HAP-1 (cell line): Measurements from ENCODE around the gene OTOF.

Source experiments
- DNase-seq, 2 experiments: peaks; one replicate each; pipeline ENCODE4 v3.0.0-alpha.2; 2016 to 2020; ENCODE audit warnings: low spot score in 2 of 2
- H3K27me3 ChIP-seq: fragments of 250-450 bp; sonication (Bioruptor Pico); 2 replicates; pipeline ENCODE4 v1.5.1; 2020; ENCODE audit warnings: low read depth, mild to moderate bottlenecking, moderate library complexity
- H3K36me3 ChIP-seq: fragments of 250-450 bp; sonication (Bioruptor Pico); replicated peaks from 2 replicates; pipeline ENCODE4 v1.5.1; 2020; ENCODE audit warnings: mild to moderate bottlenecking
- H3K4me1 ChIP-seq: fragments of 250-450 bp; sonication (Bioruptor Pico); 2 replicates; pipeline ENCODE4 v1.5.1; 2020; ENCODE audit warnings: mild to moderate bottlenecking
- H3K4me3 ChIP-seq: fragments of 250-450 bp; sonication (Bioruptor Pico); 2 replicates; pipeline ENCODE4 v1.5.1; 2020; ENCODE audit warnings: mild to moderate bottlenecking, moderate library complexity
- H3K9me3 ChIP-seq: fragments of 250-450 bp; sonication (Bioruptor Pico); 2 replicates; pipeline ENCODE4 v1.5.1; 2020; ENCODE audit warnings: mild to moderate bottlenecking, moderate library complexity
- in situ Hi-C: fragments of 300-500 bp; cut with MboI; formaldehyde crosslinking; loops from 3 replicates; pipeline ENCODE4 v1.14.3; 2020; ENCODE audit warnings: low sequenced_read_pairs, inconsistent platforms, mixed read lengths

Gene OTOF

GRCh38 chr2:26477911-26478253 lies at the start of gene OTOF:
Gene OTOF, minus strand, starts transcription at chr2:26478124.
- no peaks in the 10 kb centered on the region for H3K9me3 ChIP-seq
- no peak for DNase-seq
- no peaks in the 10 kb centered on the region for H3K36me3 ChIP-seq
- H3K4me1 ChIP-seq = no peaks in the 10 kb centered on the region
- H3K4me3 ChIP-seq = no peak within 1 kb of the TSS
- H3K27me3 ChIP-seq = no peaks in the 10 kb centered on the region
- in situ Hi-C loops = no loop called here

- no peak overlapping the region for H3K4me3 ChIP-seq
- H3K36me3 ChIP-seq = no peaks in the 10 kb centered on the region
- no peaks in the 10 kb centered on the region for H3K4me1 ChIP-seq
- no peaks in the 10 kb centered on the region; the same call in 1 of the 2 replicates for H3K27me3 ChIP-seq
- DNase-seq = no peak
- no peaks in the 10 kb centered on the region for H3K9me3 ChIP-seq
- in situ Hi-C loops = no loop called here
These were observed 48.7 kb upstream of the OTOF start for GRCh38 chr2:26526589-26526988.

- no peaks in the 10 kb centered on the region for H3K4me1 ChIP-seq
- H3K9me3 ChIP-seq = no peaks in the 10 kb centered on the region
- no peaks in the 10 kb centered on the region for H3K36me3 ChIP-seq
- in situ Hi-C loops = no loop called here
- no peak for DNase-seq
- peaks cover 2% of the 10 kb centered on the region; the same call in 1 of the 2 replicates for H3K27me3 ChIP-seq
- no peak overlapping the region for H3K4me3 ChIP-seq
These were observed 48.2 kb upstream of the OTOF start for GRCh38 chr2:26526105-26526504.

GRCh38 chr2:26523750-26524149 lies 45.8 kb upstream of the OTOF start:
- in situ Hi-C loops = no loop called here
- H3K9me3 ChIP-seq = no peaks in the 10 kb centered on the region
- no peak for DNase-seq
- peaks cover 25% of the 10 kb centered on the region for H3K27me3 ChIP-seq
- no peak overlapping the region for H3K4me3 ChIP-seq
- H3K4me1 ChIP-seq = no peaks in the 10 kb centered on the region
- H3K36me3 ChIP-seq = no peaks in the 10 kb centered on the region

GRCh38 chr2:26522751-26523171 lies 44.8 kb upstream of the OTOF start:
- peaks cover 25% of the 10 kb centered on the region for H3K27me3 ChIP-seq

DNA sequence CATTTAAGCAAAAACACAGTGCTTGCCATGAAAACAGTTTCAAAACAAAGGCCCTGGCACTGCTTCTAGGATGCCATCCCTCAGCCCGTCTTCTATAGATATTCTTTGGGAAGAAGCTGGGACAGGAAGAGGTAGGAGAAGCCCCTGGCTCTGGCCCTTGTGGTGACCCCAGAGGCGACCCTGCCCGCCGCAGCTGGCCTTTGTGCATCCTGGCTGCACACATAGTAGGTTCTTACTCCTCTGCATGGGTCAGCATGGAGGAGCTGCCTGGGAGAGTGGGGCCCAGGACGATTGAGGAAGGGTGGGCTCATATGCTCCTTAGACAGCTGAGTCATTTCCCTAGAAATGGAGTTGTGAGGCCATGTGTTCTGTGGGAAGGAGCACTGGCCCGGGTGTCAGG lies 44.4 kb upstream of the OTOF start:
- Histone ChIP-seq H3K4me3 (no peak overlapping the region), H3K9me3 (no peaks in the 10 kb centered on the region), H3K4me1 (no peaks in the 10 kb centered on the region), H3K36me3 (no peaks in the 10 kb centered on the region), H3K27me3 (peaks cover 25% of the 10 kb centered on the region)
- no peak for DNase-seq
- in situ Hi-C loops = no loop called here

More at GRCh38 chr2:26522751-26523171, 44.8 kb upstream of the OTOF start:
- DNase-seq = no peak
- no peak overlapping the region for H3K4me3 ChIP-seq
- no peaks in the 10 kb centered on the region for H3K9me3 ChIP-seq
- no peaks in the 10 kb centered on the region for H3K36me3 ChIP-seq
- in situ Hi-C loops = no loop called here
- no peaks in the 10 kb centered on the region for H3K4me1 ChIP-seq

GRCh38 chr2:26521913-26522180 lies 43.9 kb upstream of the OTOF start:
- Histone ChIP-seq H3K27me3 (peaks cover 25% of the 10 kb centered on the region), H3K4me1 (no peaks in the 10 kb centered on the region), H3K36me3 (no peaks in the 10 kb centered on the region), H3K4me3 (no peak overlapping the region), H3K9me3 (no peaks in the 10 kb centered on the region)
- in situ Hi-C loops = no loop called here
- no peak for DNase-seq

GRCh38 chr2:26521054-26521912 lies 43.4 kb upstream of the OTOF start:
- Histone ChIP-seq H3K9me3 (no peaks in the 10 kb centered on the region), H3K4me3 (no peak overlapping the region), H3K36me3 (no peaks in the 10 kb centered on the region), H3K27me3 (peaks cover 25% of the 10 kb centered on the region), H3K4me1 (no peaks in the 10 kb centered on the region)
- peak in 1 of 2 experiments; percentile 58 for DNase-seq
- in situ Hi-C loops = no loop called here

DNA sequence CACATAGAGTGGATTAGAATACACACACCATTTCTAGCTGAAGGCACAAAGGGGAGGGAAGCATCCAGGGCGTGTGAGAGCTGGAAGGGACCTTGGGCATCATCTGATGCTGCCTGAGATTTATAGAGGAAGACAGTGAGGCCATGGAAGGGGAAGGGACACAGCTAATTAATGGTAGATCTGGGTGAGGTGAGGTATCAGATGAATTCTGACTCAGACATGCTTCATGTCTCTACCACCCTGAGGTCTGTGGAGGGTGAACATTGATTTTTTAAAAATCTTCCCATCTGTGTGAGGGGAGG lies 42.2 kb upstream of the OTOF start:
- peaks cover 25% of the 10 kb centered on the region for H3K27me3 ChIP-seq
- H3K4me3 ChIP-seq = no peak overlapping the region
- no peaks in the 10 kb centered on the region for H3K4me1 ChIP-seq
- H3K9me3 ChIP-seq = no peaks in the 10 kb centered on the region
- in situ Hi-C loops = no loop called here
- no peaks in the 10 kb centered on the region for H3K36me3 ChIP-seq
- DNase-seq = no peak

DNA sequence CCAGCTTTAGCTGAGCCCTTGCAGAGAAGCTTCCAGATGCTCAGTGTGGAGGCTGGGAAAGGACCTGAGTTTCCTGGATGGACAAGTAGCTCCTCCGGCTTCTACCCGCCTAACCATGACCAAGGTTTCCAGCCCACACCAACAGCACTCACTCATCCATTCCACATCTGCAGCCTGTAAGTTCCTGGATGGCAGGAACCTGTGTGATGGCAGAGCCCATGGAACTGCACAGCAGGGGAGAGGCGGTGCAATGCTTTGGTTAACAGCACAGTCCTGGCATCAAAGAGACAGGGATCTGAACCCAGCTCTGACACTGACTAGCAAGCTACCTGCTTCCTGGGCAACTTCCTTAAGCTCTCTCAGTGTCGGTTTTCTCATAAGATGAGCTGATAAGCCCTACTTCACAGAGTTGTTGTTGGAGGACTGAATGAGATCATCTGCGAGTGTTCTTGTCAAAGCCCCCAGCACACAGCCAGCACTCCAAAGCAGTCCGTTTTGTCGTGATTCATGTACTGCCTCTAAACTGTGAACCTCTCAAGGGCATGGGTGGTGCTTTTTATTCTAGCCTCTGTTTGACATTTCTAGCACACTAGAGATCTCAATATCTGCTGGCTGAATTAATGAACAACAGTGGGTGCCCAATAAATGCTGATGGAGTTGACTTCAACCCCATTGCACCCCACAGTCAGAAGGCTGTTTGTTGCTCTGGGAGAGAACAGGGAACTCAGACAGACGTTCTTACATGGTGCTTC lies 41.6 kb upstream of the OTOF start:
- Histone ChIP-seq H3K9me3 (no peaks in the 10 kb centered on the region), H3K4me1 (no peaks in the 10 kb centered on the region), H3K36me3 (no peaks in the 10 kb centered on the region), H3K27me3 (peaks cover 25% of the 10 kb centered on the region), H3K4me3 (no peak overlapping the region)
- in situ Hi-C loops = no loop called here
- DNase-seq = no peak

GRCh38 chr2:26516781-26517180 lies 38.9 kb upstream of the OTOF start:
- Histone ChIP-seq H3K4me3 (no peak overlapping the region), H3K36me3 (no peaks in the 10 kb centered on the region), H3K4me1 (no peaks in the 10 kb centered on the region), H3K9me3 (no peaks in the 10 kb centered on the region), H3K27me3 (peaks cover 25% of the 10 kb centered on the region)
- no peak for DNase-seq
- in situ Hi-C loops = no loop called here

DNA sequence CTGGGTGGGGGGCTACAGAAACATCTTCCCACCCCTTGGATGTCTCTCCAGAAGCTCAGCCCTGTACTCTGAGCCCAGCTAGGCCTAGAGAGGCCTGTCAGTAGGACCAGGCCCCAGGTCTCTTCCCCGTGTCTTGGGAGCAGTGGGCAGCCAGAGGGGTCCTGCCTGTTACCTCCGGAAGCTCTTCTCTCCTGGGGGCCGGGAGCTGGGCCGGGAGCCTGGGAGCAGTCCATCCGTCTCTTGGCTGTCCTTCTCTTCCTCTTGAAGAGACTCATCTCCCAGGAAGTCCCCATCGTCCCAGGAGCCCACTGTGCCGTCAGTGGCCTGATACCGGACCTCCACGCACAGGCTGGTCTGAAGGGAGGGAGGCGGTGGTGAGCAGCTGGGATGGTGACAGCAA lies 38.3 kb upstream of the OTOF start:
- no peaks in the 10 kb centered on the region for H3K36me3 ChIP-seq
- peaks cover 24% of the 10 kb centered on the region for H3K27me3 ChIP-seq
- no peaks in the 10 kb centered on the region for H3K9me3 ChIP-seq
- H3K4me3 ChIP-seq = no peak overlapping the region
- in situ Hi-C loops = no loop called here
- no peaks in the 10 kb centered on the region for H3K4me1 ChIP-seq
- DNase-seq = no peak

DNA sequence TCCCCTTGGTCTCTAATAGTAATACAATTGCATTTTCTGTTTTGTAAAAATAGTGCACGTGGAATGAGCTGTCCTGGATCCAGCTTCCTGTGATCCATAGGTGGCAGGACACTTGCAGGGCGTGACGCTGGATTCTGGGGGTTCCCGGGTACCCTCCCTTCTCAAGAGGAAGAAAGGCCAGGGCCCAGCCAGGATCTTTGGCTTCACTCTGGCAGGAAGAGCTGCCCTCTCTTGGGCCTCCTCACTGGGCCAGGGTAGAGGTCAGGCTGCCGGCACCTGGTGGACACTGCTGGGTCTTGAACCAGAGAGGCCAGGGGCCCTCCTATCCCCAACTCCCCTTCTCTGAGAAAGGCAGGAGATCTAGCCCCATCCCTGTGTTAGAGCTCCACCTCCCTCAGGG lies 37.8 kb upstream of the OTOF start:
- H3K36me3 ChIP-seq = no peaks in the 10 kb centered on the region
- H3K4me1 ChIP-seq = no peaks in the 10 kb centered on the region
- no peak overlapping the region for H3K4me3 ChIP-seq
- DNase-seq = no peak
- in situ Hi-C loops = no loop called here
- no peaks in the 10 kb centered on the region for H3K9me3 ChIP-seq
- H3K27me3 ChIP-seq = peaks cover 19% of the 10 kb centered on the region

- H3K4me1 ChIP-seq = no peaks in the 10 kb centered on the region
- peaks cover 2% of the 10 kb centered on the region for H3K27me3 ChIP-seq
- H3K4me3 ChIP-seq = no peak overlapping the region
- no peak for DNase-seq
- in situ Hi-C loops = no loop called here
- H3K36me3 ChIP-seq = no peaks in the 10 kb centered on the region
- H3K9me3 ChIP-seq = no peaks in the 10 kb centered on the region
These were observed 36.1 kb upstream of the OTOF start for GRCh38 chr2:26514045-26514444.
